HG03571 (cell line): Measurements from ENCODE around the gene AIRE.
"Not testable (repeated sequence)": the region's sequence is repeated elsewhere in the genome, so short reads cannot be mapped to it uniquely, and the experiment has no call there.

Experiments used
- ATAC-seq: cut with Tn5 transposase; IDR thresholded peaks from one replicate; pipeline ENCODE4 v1.9.1; 2021; ENCODE audit not compliant: unreplicated experiment

AIRE gene

DNA sequence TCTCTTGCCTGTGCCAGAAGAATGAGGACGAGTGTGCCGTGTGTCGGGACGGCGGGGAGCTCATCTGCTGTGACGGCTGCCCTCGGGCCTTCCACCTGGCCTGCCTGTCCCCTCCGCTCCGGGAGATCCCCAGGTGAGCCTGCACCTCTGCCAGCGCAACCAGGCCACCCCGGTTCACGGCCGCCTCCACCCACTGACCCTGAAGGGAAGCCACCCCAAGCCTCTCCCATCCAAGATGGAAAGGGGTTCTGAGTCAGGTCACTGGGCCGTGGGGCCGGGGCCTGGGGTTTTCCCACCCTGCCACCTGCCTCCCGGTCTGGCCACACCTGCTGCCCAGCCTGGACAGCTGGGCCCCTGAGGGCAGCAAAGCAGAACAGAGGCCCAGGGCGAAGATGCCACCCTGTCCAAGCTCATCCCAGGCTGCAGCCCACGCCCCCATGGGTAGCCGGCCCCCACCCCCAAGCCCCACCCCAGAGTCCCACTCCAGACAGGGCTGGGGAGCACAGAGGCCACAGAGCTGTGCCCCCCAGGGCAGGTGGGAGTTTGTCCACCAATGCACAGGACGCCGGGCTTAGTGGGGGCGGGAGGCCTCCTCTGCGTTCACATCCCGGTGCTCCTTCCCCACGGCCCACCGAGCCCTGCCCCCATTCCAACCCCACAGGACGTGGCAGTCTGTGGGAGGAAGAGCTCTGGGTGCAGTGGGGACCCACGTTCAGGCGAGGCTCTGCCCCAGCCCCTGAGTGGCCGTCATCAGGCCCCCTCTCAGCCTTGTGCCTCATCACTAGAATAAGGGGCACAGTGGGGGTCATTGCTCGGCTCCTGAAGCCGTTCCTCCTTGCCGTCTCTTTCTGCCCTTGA lies 5.6 kb downstream of the AIRE start:
- no peak for ATAC-seq

DNA sequence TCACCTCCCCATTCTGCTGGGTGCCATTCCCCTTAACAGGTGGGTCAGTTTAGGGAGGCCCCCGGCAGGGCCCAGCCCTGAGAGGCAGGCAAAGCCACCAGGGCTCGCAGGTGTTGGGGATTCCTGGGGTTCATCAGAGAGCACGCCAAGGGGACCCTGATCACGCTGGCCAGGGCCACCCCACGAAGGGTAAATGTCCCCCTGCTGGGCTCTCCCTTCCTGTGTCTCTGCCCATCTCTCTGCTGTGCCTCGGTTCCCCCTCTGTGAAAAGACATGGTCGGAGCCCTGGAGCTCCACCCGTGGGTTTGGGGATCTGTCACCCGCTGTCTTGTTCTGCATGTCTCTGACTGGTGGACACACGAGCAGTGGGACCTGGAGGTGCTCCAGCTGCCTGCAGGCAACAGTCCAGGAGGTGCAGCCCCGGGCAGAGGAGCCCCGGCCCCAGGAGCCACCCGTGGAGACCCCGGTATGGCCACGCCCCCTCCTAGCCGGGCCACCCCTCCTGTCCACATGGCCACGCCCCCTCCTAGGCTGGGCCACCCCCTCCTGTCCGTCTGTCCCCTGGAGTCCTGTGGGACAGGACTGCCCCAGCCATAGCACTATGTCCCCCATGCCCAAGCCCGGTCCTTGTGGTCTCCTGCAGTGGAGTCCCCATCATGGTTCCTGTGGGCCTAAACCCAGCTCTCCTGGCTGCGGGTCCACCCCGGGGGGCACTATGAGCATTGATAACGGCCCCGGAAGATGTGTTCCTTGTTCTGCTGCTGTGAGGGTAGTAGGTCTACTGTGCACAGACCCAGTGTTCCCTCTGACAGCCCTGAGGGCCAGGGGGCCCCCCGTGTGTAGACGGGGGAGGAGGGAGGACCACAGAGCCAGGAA lies 6.5 kb downstream of the AIRE start:
- ATAC-seq = no peak

DNA sequence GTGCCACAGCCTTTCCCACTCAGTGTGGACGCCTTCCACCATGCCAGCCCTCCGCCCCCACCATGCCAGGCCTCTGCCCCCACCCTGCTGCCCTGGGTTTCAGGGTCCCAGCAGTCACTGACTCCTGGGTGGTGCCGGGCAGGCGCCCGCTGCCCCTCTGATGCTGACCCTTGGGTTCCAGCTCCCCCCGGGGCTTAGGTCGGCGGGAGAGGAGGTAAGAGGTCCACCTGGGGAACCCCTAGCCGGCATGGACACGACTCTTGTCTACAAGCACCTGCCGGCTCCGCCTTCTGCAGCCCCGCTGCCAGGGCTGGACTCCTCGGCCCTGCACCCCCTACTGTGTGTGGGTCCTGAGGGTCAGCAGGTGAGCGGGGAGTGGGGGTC lies 7.1 kb downstream of the AIRE start:
- no peak for ATAC-seq

DNA sequence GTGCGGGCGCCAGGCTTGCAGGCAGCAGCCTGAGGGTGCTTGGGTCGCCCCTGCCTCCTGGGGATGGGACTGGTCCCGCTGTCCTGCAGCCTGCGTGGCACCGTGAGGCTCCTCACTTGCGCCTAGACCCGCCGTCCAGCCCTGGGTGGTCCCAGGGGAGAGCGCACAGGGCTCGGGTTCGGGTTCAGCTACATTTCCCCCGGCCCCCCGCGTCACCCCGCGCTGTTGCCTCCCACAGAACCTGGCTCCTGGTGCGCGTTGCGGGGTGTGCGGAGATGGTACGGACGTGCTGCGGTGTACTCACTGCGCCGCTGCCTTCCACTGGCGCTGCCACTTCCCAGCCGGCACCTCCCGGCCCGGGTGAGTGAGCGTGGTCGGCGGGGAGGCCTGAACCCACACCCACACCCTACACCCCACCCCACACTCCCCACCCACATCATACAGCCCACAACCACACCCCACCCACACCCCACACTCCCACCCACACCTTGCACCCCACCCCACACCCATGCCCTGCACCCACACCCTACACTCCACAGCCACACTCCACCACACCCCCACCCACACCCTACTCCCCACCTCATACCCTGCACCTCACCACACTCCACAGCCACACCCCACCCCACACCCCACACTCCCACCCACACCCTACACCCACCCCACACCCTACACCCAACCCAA lies 8.0 kb downstream of the AIRE start:
- ATAC-seq = no peak

DNA sequence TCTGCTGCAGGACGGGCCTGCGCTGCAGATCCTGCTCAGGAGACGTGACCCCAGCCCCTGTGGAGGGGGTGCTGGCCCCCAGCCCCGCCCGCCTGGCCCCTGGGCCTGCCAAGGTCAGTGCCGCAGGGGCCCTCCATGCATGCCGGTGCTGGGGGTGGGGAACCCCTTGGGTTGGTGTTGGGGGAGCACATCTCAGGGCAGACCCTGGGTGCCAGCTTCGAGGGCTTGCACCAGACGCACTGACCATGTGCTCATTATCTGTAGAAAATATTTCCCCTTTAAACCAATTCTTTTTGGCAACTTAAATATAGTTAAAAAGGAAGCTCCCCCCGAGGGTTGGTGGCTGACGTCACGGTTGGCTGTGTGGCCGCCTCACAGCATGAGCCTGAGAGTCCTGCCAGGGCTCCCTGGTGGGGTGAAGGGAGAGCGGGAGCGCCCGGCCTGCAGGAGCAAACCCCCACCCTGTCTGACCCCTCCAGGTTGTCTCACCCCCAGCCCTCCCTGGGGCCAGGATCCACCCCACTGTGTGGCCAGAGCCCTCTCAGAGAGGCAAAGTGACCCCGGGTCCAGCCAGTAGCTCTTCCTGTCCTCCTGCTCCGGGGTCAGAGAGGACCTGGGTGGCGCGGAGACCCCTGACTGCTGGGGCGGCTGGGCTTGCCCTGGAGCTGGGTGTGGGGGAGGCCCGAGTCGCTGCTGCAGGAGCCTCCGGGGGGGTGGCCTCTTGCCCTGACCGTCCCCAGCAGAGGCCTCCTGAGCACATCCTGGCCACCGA lies 8.9 kb downstream of the AIRE start:
- ATAC-seq = no peak

DNA sequence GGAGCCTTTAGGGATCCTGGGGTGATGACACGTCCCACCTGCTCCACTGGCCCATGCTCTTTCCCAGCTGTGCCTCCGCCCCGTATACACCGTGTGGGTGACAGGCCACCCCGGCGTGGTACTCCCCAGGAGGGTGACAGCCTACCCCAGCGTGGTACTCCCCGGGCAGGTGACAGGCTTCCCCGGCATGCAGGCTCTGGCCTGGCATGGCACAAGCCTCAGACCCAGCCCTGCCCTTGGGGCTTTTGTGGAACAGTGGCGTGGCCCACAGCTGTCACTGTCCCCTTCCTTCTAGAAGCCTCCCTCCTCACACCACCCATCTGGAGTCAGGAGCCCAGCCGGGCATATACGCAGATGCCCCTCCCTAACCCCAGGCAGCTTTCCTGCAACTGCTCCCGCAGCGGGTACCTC lies 9.5 kb downstream of the AIRE start:
- no peak for ATAC-seq

DNA sequence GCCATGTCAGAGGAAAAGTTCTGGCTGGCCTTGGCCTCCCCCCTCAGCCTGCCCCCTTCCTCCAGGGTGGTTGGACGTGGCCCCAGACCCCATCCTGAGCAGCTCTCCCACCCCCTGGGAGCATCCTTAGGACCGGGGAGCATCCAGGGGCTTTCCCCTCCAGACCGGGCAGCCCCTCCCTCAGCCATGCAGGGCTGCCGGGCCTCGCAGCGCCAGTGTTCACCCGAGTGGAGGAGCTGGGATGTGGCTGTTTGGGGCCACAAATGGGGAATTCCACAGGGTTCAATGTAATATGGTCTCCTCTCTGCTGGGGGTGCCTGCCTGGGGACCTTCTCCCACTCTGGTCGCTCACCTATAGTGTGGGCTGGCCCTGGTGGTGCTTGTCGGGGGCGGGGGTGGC lies 10.0 kb downstream of the AIRE start:
- ATAC-seq = no peak

DNA sequence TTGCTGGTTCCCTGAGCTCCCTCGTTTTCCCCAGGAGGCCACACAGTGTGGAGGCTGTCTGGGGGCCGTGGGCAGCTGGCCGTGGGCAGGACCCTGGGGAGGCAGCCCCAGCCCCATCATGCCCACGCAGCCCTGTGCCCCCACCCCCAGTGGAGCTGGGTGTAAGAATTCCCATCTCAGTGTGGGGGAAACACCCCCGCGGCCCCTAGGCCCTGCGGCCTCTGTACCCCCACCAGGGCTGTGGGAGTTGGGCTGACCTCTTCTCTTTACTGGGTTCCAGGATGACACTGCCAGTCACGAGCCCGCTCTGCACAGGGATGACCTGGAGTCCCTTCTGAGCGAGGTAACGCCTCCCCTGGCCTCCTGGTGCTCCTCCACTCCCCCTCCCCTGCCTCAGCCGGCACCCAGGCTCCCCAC lies 10.4 kb downstream of the AIRE start:
- ATAC-seq = no peak

DNA sequence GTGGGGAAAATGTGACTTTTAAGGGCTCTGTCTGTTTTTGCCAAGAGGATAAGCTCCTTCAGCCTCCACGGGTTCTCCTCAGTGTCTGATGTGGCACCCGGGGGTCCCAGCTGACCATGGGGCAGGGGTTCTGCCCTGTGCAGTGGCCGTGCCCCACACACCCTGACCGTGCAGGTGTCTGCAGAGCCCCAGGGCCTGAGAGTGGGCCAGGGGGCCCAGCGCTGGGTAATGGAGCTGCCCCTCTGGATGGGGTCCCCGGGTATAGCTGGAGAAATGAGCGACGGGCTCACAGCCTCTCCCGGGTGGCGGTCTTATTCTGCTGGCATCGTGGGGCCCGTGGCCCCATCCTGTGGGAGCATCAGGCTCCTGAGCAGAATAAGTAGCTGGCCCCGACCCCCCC lies 11.2 kb downstream of the AIRE start:
- ATAC-seq = no peak

DNA sequence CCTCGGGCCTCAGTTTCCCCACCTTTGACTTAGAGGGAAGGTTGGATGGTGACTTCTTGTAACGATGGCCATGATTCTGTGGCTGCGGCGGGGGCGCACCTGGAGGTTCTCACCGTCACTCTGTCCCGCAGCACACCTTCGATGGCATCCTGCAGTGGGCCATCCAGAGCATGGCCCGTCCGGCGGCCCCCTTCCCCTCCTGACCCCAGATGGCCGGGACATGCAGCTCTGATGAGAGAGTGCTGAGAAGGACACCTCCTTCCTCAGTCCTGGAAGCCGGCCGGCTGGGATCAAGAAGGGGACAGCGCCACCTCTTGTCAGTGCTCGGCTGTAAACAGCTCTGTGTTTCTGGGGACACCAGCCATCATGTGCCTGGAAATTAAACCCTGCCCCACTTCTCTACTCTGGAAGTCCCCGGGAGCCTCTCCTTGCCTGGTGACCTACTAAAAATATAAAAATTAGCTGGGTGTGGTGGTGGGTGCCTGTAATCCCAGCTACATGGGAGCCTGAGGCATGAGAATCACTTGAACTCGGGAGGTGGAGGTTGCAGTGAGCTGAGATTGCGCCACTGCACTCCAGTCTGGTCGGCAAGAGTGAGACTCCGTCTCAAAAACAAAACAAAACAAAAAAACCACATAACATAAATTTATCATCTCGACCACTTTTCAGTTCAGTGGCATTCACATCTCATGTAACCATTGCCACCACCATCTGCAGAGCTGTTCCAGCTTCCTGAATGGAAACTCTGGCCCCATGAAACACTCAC lies 12.0 kb downstream of the AIRE start:
- ATAC-seq = no peak

DNA sequence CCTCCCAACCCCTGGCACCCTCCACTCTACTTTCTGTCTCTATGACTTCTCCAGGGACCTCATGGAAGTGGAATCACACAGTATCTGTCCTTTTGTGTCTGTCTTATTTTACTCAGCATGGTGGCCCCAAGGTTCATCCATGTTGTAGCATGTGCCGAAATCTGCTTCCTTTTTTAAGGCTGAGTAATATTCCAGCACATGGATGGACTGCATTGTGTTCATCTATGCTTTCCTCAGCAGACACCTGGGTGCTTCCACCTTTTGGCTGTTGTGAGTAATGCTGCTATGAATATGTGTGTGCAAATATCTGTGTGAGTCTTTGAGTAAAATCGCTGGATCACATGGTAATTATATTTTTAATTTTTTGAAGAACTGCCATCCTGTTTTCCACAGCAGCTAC lies 12.6 kb downstream of the AIRE start:
- ATAC-seq = no peak

DNA sequence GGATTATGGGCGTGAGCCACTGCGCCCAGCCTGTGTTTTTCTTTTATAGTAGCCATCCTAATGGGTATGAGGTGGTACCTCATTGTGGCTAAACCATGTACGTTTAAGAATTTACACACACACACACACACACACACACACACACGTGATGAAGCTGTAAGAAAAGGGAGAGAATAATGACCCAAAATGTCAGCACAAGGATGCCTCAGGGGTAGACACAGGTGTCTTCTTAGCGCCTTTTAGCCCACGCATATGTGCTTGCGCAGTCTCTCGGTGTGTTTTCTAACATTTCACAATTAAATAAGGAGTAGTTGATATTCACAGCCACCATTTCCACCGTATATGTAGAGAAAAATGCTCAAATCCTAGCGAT lies 13.4 kb downstream of the AIRE start:
- ATAC-seq = no peak

DNA sequence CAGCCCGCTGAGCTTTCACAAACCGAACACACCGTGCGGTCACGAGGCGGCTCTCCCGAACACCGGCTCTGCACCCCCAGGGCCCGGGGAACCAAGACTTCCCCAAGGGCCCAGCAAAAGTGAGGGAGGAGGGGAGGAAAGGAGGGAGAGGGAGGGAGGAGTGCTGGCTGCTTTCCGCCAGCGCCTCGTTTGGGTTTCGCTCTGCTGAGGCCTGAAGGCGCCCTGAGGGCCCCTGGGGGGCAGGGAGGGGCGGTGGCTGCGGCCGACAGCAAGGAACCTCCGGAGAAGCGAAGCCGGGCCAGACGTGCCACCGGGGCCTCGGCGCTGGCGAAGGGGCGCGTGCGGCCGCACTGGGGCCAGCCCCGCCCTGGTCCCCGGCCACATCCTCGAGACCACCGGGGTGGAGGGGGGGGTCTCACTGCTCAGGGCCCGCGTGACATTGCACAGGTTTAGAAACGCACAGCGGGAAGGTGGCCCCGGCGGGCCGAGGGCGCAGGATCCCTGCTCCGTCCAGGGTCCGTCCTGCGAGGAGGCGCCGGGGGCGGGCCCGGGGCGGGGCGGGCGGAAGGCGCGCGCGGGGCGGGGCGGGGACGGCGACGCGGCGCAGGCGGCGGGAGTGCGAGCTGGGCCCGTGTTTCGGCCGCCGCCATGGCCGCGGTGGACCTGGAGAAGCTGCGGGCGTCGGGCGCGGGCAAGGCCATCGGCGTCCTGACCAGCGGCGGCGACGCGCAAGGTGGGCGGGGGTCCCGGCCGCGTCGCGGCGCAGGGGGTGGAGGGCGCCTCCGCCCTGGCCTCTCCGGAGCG lies 14.0 kb downstream of the AIRE start, which contains the start of gene PFKL:
TSS of gene PFKL (plus strand) at position 596 of the 804 bp plus-strand sequence. CDS start at position 649, 53 bp downstream.
- peak; percentile 43 for ATAC-seq

DNA sequence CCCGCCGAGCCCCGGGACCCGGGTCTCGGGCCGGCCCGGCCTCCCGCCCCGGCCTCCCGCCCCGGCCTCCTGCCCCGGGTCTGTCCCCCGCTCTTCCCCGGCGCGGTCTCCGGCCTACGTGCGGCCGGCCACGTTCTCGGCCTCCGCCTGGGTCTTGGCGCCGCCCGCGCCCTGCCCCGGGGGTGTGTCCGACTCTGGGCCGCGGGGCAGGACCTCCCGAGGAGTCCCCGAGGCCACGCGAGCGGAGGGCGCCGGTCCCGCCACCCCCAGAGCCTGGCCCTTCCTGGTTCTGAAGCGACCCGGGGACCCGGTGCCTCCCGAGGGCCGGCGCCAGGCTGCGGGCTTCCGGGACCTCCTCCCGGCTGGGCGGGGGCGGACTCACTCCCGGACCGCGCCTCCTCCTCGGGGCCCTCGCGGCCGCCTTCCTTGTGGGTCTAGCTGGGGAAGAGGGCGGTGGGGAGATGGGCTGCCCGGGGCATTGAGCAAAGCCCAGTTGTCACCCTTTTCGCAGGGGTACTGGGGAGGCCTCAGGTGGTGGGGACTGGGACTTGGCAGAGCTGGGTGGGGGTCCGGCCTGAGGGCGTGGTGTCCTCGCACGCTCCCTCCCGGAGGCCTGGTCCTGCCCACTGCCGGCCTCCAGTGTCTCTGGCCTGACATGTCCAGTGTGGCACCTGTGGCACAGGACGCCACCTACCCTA lies 14.7 kb downstream of the AIRE start:
- peak; percentile 32 for ATAC-seq

DNA sequence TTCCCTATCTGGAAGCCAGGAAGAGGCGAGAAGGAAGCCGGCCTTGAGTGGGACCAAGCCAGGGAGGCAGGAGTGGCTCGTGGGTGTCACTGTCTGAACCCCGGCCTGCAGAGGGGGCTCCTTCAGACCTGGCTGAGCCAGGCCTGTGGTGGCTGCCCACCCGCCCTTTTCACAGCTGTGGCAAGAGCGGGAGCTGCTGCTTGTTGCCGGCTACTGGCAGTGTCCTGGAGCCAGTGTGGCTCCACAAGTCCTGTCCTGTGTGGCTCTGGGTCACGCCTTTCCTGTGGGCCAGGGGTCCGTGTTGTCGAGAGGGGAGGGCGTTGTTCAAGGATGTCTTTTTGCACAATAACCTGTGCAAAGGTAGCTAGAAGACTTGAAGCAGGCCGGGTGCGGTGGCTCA lies 15.5 kb downstream of the AIRE start:
- no peak for ATAC-seq

DNA sequence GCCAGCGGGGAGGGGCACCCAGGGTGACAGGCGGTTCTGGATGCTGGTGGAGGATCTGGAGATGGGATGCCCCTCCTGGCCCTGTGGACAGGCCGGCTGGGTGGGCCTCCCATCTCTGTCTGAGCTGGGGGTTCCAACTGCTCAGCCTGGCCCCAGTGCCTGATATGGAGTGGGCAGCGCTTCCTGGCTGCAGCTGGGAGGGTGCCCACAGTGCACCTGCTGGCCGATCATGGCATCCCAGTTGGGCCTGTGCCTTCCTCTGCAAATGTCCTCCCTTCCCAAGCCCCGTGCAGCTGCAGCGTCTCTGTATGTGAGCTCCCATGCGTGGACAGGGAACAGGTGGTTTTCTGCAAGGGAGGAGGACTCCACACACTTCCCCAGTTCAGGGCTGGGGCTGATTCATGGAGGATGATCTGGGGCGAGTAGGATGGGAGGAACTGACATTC lies 16.3 kb downstream of the AIRE start:
- no peak for ATAC-seq

DNA sequence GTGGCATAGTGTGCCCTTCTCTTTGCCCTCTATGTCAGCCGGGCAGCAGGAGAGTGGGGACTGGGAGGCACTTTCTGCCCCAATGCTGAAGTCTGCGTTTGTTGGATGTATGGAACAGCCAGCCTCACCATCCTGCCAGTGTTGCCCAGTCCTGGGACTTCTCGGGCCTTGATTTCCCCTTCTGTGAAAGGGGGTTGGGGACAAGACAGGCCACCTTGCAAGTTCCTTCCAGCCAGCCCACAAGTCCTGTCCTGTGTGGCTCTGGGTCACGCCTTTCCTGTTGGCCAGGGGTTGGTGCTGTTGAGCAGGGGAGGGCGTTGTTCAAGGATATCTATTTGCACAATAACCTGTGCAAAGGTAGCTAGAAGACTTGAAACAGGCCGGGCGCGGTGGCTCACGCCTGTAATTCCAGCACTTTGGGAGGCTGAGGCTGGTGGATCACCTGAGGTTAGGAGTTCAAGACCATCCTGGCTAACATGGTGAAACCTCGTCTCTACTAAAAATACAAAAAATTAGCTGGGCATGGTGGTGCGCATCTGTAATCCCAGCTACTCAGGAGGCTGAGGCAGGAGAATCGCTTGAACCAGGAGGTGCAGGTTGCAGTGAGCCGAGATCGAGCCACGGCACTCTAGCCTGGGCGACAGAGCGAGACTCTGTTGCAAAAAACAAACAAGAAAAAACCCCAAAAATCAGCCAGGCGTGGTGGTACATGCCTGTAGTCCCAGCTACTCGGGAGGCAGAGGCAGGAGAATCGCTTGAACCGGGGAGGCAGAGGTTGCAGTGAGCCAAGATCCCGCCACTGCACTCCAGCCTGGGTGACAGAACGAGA lies 17.1 kb downstream of the AIRE start:
- not testable (repeated sequence) for ATAC-seq
